Activated CD4-positive, alpha-beta T cell treated with anti-CD3 and anti-CD28 coated beads, Interleukin-2, Interleukin-4, amounts not matched to agents 100 ng/mL and 50 ng/mL, durations not matched to agents 16 hours and 8 hours (primary cell): ENCODE data around the gene GRAMD4.

Experiments
- DNase-seq: peaks from one replicate; pipeline ENCODE4 v3.0.0-alpha.2; 2020; ENCODE audit warnings: low spot score

GRAMD4 gene

GRCh38 chr22:46726066-46726985 lies 106.1 kb downstream of the GRAMD4 start:
- DNase-seq: no peak

GRCh38 chr22:46726986-46727317 lies 106.8 kb downstream of the GRAMD4 start:
- DNase-seq: no peak

GRCh38 chr22:46727813-46728364 lies 107.7 kb downstream of the GRAMD4 start:
- no peak for DNase-seq

GRCh38 chr22:46728470-46728869 lies 108.3 kb downstream of the GRAMD4 start:
- no peak for DNase-seq
